HCT116 (cell line): ENCODE results near the gene SHTN1. TPM values are rescaled to one million over a fixed set of nuclear protein-coding genes. Genes with fewer than 3 reads are reported as not detected.

Experiments
- ATAC-seq: fragments of 200-7000 bp; cut with Tn5 transposase; 2 replicates; pipeline ENCODE4 v1.9.1; 2020; ENCODE audit warnings: mild to moderate bottlenecking, moderate library complexity
- BruUV-seq: library from RNA; stranded (reverse); fragments of 400-500 nt; replicated peaks from 2 replicates; lab custom pipeline; 2021; lab: Mats Ljungman, UMichigan
- CTCF ChIA-PET: fragments of 300-600 bp; sonication (Branson Sonifier 250); formaldehyde crosslinking; loops from one replicate; lab custom pipeline; 2021; ENCODE audit warnings: antibody characterized with exemption; lab: Charles Lee
- POLR2A ChIA-PET: fragments of 300-600, 350-600 bp; sonication (Branson Sonifier 250); formaldehyde crosslinking; loops from one replicate; lab custom pipeline; 2021; ENCODE audit warnings: antibody characterized with exemption; lab: Charles Lee
- RAD21 ChIA-PET, 2 experiments: fragments of 300-600 bp; sonication (Branson Sonifier 250); formaldehyde crosslinking; loops; one replicate each; lab custom pipeline; 2023; ENCODE audit warnings: low total read pairs in 2 of 2; ENCODE audit not compliant: uncharacterized antibody in 2 of 2, unreplicated experiment in 2 of 2, low non-redundant PET in 1 of 2; lab: Charles Lee
- DNase-seq: peaks from one replicate; pipeline ENCODE4 v3.0.0-alpha.2; 2010; ENCODE audit warnings: low read depth, low spot score
- H2AFZ ChIP-seq: fragments of 200-600 bp; shearing (Covaris generic), sonication (generic); 2 replicates; pipeline ENCODE4 v1.6.1; 2017; ENCODE audit warnings: low read depth, mixed run types, mixed read lengths, antibody characterized with exemption, low read length; ENCODE audit not compliant: poor library complexity, severe bottlenecking
- H3K27ac ChIP-seq: 2 replicates; pipeline ENCODE4 v1.5.1; 2012; ENCODE audit warnings: low read depth, low read length
- H3K27me3 ChIP-seq: fragments of 200-600 bp; sonication (generic); 2 replicates; pipeline ENCODE4 v1.6.1; 2016; ENCODE audit warnings: mixed run types, low read length, mixed read lengths; ENCODE audit not compliant: insufficient read depth
- H3K36me3 ChIP-seq, 2 experiments: fragments of 200-500 bp in 1 of 2; fragments of 200-600 bp in 1 of 2; sonication (Bioruptor generic) in 1 of 2; sonication (generic) in 1 of 2; 2 replicates each; pipeline versions ENCODE4 v1.5.1 to v1.6.1; 2014 to 2016; ENCODE audit warnings: low read length in 2 of 2, inconsistent platforms in 1 of 2, mixed read lengths in 1 of 2, mixed run types in 1 of 2; ENCODE audit not compliant: insufficient read depth in 2 of 2, control insufficient read depth in 1 of 2
- H3K4me1 ChIP-seq, 2 experiments: fragments of 200-600 bp in 1 of 2; sonication (generic) in 1 of 2; 2 replicates each; pipeline versions ENCODE4 v1.5.1 to v1.6.1; 2012 to 2017; ENCODE audit warnings: low read length in 2 of 2, inconsistent platforms in 1 of 2, mild to moderate bottlenecking in 1 of 2, mixed read lengths in 1 of 2, mixed run types in 1 of 2, moderate library complexity in 1 of 2; ENCODE audit not compliant: insufficient read depth in 2 of 2, control insufficient read depth in 1 of 2
- H3K4me2 ChIP-seq: fragments of 200-600 bp; sonication (generic); 2 replicates; pipeline ENCODE4 v1.6.1; 2017; ENCODE audit warnings: mixed run types, low read length, mixed read lengths
- H3K4me3 ChIP-seq, 2 experiments: fragments of 200-600 bp in 1 of 2; sonication (generic) in 1 of 2; replicated peaks in 1 of 2; 2 replicates each; pipeline ENCODE4 v1.5.1; 2011 to 2016; ENCODE audit warnings: low read length in 2 of 2, control low read depth in 1 of 2, low read depth in 1 of 2, mild to moderate bottlenecking in 1 of 2, mixed read lengths in 1 of 2, mixed run types in 1 of 2
- H3K79me2 ChIP-seq: fragments of 200-600 bp; sonication (generic); 2 replicates; pipeline ENCODE4 v1.6.1; 2017; ENCODE audit warnings: mild to moderate bottlenecking, mixed run types, low read length, moderate library complexity, mixed read lengths; ENCODE audit not compliant: insufficient read depth
- H3K9ac ChIP-seq: fragments of 200-600 bp; sonication (generic); 2 replicates; pipeline ENCODE4 v1.6.1; 2016; ENCODE audit warnings: low read length, mixed read lengths
- H3K9me2 ChIP-seq: fragments of 200-600 bp; sonication (generic), shearing (Covaris generic); 2 replicates; pipeline ENCODE4 v1.6.1; 2017; ENCODE audit warnings: mixed run types, mild to moderate bottlenecking, moderate library complexity; ENCODE audit not compliant: insufficient read depth
- H3K9me3 ChIP-seq, 2 experiments: fragments of 200-500 bp in 1 of 2; fragments of 200-600 bp in 1 of 2; sonication (Bioruptor generic) in 1 of 2; sonication (generic) in 1 of 2; 2 replicates each; pipeline ENCODE4 v1.6.1; 2014 to 2017; ENCODE audit warnings: low read length in 2 of 2, mixed read lengths in 2 of 2, inconsistent platforms in 1 of 2, low read depth in 1 of 2, mild to moderate bottlenecking in 1 of 2, mixed run types in 1 of 2, moderate library complexity in 1 of 2; ENCODE audit not compliant: control insufficient read depth in 1 of 2, insufficient read depth in 1 of 2
- H4K20me1 ChIP-seq: fragments of 200-600 bp; sonication (generic), shearing (Covaris generic); 2 replicates; pipeline ENCODE4 v1.6.1; 2017; ENCODE audit warnings: mixed run types, mild to moderate bottlenecking, moderate library complexity; ENCODE audit not compliant: insufficient read depth
- CEBPB ChIP-seq: IDR thresholded peaks from 2 replicates; pipeline ENCODE4 v1.6.1; 2012; ENCODE audit warnings: low read depth
- EGR1 ChIP-seq: IDR thresholded peaks from 2 replicates; pipeline ENCODE4 v1.6.1; 2012; ENCODE audit warnings: low read depth
- ELF1 ChIP-seq: IDR thresholded peaks from 2 replicates; pipeline ENCODE4 v1.6.1; 2012; ENCODE audit warnings: low read depth, borderline replicate concordance
- EZH2 ChIP-seq: fragments of 200-600 bp; sonication (generic); IDR thresholded peaks from 2 replicates; pipeline ENCODE4 v1.6.1; 2017; ENCODE audit warnings: antibody characterized with exemption, mixed run types
- EZH2phosphoT487 ChIP-seq: fragments of 200-600 bp; IDR thresholded peaks from 2 replicates; pipeline ENCODE4 v1.6.1; 2018; ENCODE audit warnings: antibody characterized with exemption, borderline replicate concordance
- JUND ChIP-seq: IDR thresholded peaks from 2 replicates; pipeline ENCODE4 v1.6.1; 2012
- POLR2A ChIP-seq: IDR thresholded peaks from 2 replicates; pipeline ENCODE4 v1.7.0; 2011; ENCODE audit warnings: borderline replicate concordance; ENCODE audit not compliant: insufficient read depth, insufficient read length; ENCODE audit errors: extremely low read depth
- RAD21 ChIP-seq: IDR thresholded peaks from 2 replicates; pipeline ENCODE4 v1.6.1; 2012; ENCODE audit warnings: low read depth, mild to moderate bottlenecking
- SIN3A ChIP-seq: IDR thresholded peaks from 2 replicates; pipeline ENCODE4 v1.6.1; 2012; ENCODE audit warnings: low read depth
- SP1 ChIP-seq: IDR thresholded peaks from 2 replicates; pipeline ENCODE4 v1.6.1; 2012; ENCODE audit warnings: low read depth
- SRF ChIP-seq: IDR thresholded peaks from 2 replicates; pipeline ENCODE4 v1.6.1; 2012; ENCODE audit warnings: low read depth
- TCF7L2 ChIP-seq: IDR thresholded peaks from 2 replicates; pipeline ENCODE4 v1.7.0; 2011; ENCODE audit warnings: borderline replicate concordance, inconsistent platforms; ENCODE audit not compliant: insufficient read depth, insufficient read length; ENCODE audit errors: extremely low read depth
- YY1 ChIP-seq: IDR thresholded peaks from 2 replicates; pipeline ENCODE4 v1.6.1; 2011; ENCODE audit warnings: low read length, low read depth, moderate library complexity, mild to moderate bottlenecking; ENCODE audit not compliant: insufficient replicate concordance; ENCODE audit errors: extremely low read depth
- ZNF274 ChIP-seq: fragments of 200-500 bp; sonication (Bioruptor generic); IDR thresholded peaks from 2 replicates; pipeline ENCODE4 v1.6.1; 2014; ENCODE audit warnings: mild to moderate bottlenecking, low read depth, low read length, inconsistent platforms
- intact Hi-C: fragments of 100-400 bp; cut with micrococcal nuclease; formaldehyde crosslinking; loops from 2 replicates; pipeline ENCODE4 v1.10.0; 2022
- total RNA-seq: library from RNA; stranded (reverse); gene quantifications from one replicate; pipeline ENCODE4 v1.2.1, GENCODE V29; 2021; ENCODE audit not compliant: unreplicated experiment
- TF ChIP-seq, protein P1 (sequence below): IDR thresholded peaks from 2 replicates; pipeline ENCODE4 v1.6.1; 2011; ENCODE audit warnings: mild to moderate bottlenecking, low read length, moderate library complexity; ENCODE audit not compliant: insufficient replicate concordance; ENCODE audit errors: extremely low read depth
- TF ChIP-seq, protein P2 (sequence below): IDR thresholded peaks from 2 replicates; pipeline ENCODE4 v1.6.1; 2012; ENCODE audit warnings: low read depth
- TF ChIP-seq, protein P3 (sequence below): IDR thresholded peaks from 2 replicates; pipeline ENCODE4 v1.6.1; 2012
- TF ChIP-seq, protein P4 (sequence below), 3 experiments: fragments of 200-600 bp in 1 of 3; sonication (generic) in 1 of 3; IDR thresholded peaks in 2 of 3; conservative IDR thresholded peaks in 1 of 3; 2 replicates each; pipeline ENCODE4 v1.5.1; 2012 to 2017; ENCODE audit warnings: low read depth in 2 of 3, low read length in 2 of 3, antibody characterized with exemption in 1 of 3, borderline replicate concordance in 1 of 3, control low read depth in 1 of 3, mild to moderate bottlenecking in 1 of 3, mixed read lengths in 1 of 3, mixed run types in 1 of 3, moderate library complexity in 1 of 3; ENCODE audit not compliant: insufficient read depth in 1 of 3
- TF ChIP-seq, protein P5 (sequence below): IDR thresholded peaks from 2 replicates; pipeline ENCODE4 v1.6.1; 2012

SHTN1 gene
- total RNA-seq, 1 experiment from 2014 or later: 64.0 TPM

DNA sequence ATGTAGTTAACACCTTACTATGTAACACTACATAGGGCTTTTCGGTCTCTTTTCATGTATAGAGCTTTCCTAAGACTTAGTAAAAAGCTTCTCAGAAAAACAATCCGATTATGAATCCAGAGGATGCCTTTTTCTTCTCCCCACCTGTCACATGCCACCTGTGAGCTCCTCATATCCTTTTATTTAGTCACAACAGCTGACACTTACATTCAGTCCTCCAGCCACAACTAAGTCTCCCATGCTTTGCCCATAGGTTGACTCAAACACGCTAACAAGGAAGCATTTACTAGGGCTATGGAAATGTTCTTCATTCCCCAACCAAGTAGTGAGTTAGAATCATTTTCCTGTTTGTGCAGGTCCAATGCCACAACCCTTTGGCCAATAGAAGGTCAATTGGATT, 147.8 kb downstream of the SHTN1 start:
- Histone ChIP-seq H4K20me1 (no peaks in the 10 kb centered on the region), H2AFZ (no peak overlapping the region), H3K9ac (no peak overlapping the region)
- TF ChIP-seq SIN3A: no peak
- no peak for TF ChIP-seq TCF7L2
- TF ChIP-seq JUND: no peak
- no peak for TF ChIP-seq ZNF274
- no peak for TF ChIP-seq POLR2A
- no peak for TF ChIP-seq YY1
- TF ChIP-seq EZH2phosphoT487: no peak
- TF ChIP-seq EZH2: no peak
- no peak for TF ChIP-seq EGR1
- TF ChIP-seq CEBPB: no peak
- TF ChIP-seq SP1: no peak
- no peak for TF ChIP-seq SRF
- TF ChIP-seq, protein P1, sequence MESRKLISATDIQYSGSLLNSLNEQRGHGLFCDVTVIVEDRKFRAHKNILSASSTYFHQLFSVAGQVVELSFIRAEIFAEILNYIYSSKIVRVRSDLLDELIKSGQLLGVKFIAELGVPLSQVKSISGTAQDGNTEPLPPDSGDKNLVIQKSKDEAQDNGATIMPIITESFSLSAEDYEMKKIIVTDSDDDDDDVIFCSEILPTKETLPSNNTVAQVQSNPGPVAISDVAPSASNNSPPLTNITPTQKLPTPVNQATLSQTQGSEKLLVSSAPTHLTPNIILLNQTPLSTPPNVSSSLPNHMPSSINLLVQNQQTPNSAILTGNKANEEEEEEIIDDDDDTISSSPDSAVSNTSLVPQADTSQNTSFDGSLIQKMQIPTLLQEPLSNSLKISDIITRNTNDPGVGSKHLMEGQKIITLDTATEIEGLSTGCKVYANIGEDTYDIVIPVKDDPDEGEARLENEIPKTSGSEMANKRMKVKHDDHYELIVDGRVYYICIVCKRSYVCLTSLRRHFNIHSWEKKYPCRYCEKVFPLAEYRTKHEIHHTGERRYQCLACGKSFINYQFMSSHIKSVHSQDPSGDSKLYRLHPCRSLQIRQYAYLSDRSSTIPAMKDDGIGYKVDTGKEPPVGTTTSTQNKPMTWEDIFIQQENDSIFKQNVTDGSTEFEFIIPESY: no peak
- TF ChIP-seq, protein P2, sequence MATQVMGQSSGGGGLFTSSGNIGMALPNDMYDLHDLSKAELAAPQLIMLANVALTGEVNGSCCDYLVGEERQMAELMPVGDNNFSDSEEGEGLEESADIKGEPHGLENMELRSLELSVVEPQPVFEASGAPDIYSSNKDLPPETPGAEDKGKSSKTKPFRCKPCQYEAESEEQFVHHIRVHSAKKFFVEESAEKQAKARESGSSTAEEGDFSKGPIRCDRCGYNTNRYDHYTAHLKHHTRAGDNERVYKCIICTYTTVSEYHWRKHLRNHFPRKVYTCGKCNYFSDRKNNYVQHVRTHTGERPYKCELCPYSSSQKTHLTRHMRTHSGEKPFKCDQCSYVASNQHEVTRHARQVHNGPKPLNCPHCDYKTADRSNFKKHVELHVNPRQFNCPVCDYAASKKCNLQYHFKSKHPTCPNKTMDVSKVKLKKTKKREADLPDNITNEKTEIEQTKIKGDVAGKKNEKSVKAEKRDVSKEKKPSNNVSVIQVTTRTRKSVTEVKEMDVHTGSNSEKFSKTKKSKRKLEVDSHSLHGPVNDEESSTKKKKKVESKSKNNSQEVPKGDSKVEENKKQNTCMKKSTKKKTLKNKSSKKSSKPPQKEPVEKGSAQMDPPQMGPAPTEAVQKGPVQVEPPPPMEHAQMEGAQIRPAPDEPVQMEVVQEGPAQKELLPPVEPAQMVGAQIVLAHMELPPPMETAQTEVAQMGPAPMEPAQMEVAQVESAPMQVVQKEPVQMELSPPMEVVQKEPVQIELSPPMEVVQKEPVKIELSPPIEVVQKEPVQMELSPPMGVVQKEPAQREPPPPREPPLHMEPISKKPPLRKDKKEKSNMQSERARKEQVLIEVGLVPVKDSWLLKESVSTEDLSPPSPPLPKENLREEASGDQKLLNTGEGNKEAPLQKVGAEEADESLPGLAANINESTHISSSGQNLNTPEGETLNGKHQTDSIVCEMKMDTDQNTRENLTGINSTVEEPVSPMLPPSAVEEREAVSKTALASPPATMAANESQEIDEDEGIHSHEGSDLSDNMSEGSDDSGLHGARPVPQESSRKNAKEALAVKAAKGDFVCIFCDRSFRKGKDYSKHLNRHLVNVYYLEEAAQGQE: no peak
- no peak for TF ChIP-seq ELF1
- no peak for TF ChIP-seq RAD21
- TF ChIP-seq, protein P3, sequence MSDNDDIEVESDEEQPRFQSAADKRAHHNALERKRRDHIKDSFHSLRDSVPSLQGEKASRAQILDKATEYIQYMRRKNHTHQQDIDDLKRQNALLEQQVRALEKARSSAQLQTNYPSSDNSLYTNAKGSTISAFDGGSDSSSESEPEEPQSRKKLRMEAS: no peak
- TF ChIP-seq, protein P4, sequence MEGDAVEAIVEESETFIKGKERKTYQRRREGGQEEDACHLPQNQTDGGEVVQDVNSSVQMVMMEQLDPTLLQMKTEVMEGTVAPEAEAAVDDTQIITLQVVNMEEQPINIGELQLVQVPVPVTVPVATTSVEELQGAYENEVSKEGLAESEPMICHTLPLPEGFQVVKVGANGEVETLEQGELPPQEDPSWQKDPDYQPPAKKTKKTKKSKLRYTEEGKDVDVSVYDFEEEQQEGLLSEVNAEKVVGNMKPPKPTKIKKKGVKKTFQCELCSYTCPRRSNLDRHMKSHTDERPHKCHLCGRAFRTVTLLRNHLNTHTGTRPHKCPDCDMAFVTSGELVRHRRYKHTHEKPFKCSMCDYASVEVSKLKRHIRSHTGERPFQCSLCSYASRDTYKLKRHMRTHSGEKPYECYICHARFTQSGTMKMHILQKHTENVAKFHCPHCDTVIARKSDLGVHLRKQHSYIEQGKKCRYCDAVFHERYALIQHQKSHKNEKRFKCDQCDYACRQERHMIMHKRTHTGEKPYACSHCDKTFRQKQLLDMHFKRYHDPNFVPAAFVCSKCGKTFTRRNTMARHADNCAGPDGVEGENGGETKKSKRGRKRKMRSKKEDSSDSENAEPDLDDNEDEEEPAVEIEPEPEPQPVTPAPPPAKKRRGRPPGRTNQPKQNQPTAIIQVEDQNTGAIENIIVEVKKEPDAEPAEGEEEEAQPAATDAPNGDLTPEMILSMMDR (IDR thresholded peaks at IDR 0.05 in 2 of 3, conservative IDR thresholded peaks at IDR 0.05 in 1 of 3; ENCODE audit: borderline replicate concordance in 1 of 3, insufficient read depth in 1 of 3, low read depth in 2 of 3, low read length in 2 of 3): no peak
- TF ChIP-seq, protein P5, sequence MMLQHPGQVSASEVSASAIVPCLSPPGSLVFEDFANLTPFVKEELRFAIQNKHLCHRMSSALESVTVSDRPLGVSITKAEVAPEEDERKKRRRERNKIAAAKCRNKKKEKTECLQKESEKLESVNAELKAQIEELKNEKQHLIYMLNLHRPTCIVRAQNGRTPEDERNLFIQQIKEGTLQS: no peak
- TF ChIP-seq, all 23 proteins: peak for 0
- Histone ChIP-seq H3K9me2 (0 out of 2 replicates have a peak, but pooled peaks cover 4% of the 10 kb centered on the region), H3K27ac (no peak overlapping the region), H3K79me2 (no peaks in the 10 kb centered on the region), H3K4me3 (no peak overlapping the region), H3K4me2 (no peak overlapping the region), H3K9me3 (peaks cover 0 to 10% of the 10 kb centered on the region in 2 experiments; a peak in 1 of 4 replicates), H3K36me3 (no peaks in the 10 kb centered on the region), H3K27me3 (no peaks in the 10 kb centered on the region), H3K4me1 (peaks cover 0 to 4% of the 10 kb centered on the region in 2 experiments; a peak in 1 of 4 replicates)
- ChIA-PET POLR2A (no interaction called here), CTCF (no interaction called here), RAD21 (no interaction called here)
- intact Hi-C loops: no loop called here
- BruUV-seq: no TSS peak
- no peak for DNase-seq
- ATAC-seq: no peak
